Colonic mucosa (tissue), 4 donors: Measurements from ENCODE around the gene FIGLA. TPM values are rescaled to one million over a fixed set of nuclear protein-coding genes. Genes with fewer than 3 reads are reported as not detected.

Source experiments
- DNase-seq: peaks from one replicate; pipeline ENCODE4 v3.0.0-alpha.2; 2020
- H3K27ac ChIP-seq: fragments of 200-600 bp; one replicate; pipeline ENCODE4 v1.8.0; 2021
- H3K27me3 ChIP-seq: fragments of 200-600 bp; one replicate; pipeline ENCODE4 v1.8.0; 2021
- H3K36me3 ChIP-seq: fragments of 200-600 bp; one replicate; pipeline ENCODE4 v1.8.0; 2021
- H3K4me1 ChIP-seq: fragments of 200-600 bp; one replicate; pipeline ENCODE4 v1.8.0; 2021; ENCODE audit warnings: mild to moderate bottlenecking
- H3K4me3 ChIP-seq: fragments of 200-600 bp; one replicate; pipeline ENCODE4 v1.8.0; 2021
- H3K9ac ChIP-seq, 2 donors: one replicate each; pipeline ENCODE4 v1.7.0; 2013; ENCODE audit warnings: control low read depth in 2 of 2, low read depth in 2 of 2, low read length in 2 of 2
- H3K9me3 ChIP-seq: fragments of 200-600 bp; one replicate; pipeline ENCODE4 v1.8.0; 2021
- CTCF ChIP-seq: fragments of 200-600 bp; IDR thresholded peaks from one replicate; pipeline ENCODE4 v1.8.0; 2022; ENCODE audit warnings: antibody characterized with exemption, mild to moderate bottlenecking
- intact Hi-C: fragments of 100-400 bp; cut with DNase I; formaldehyde crosslinking; loops from one replicate; pipeline ENCODE4 v1.14.1; 2022
- total RNA-seq, 2 donors: library from RNA; stranded (reverse); fragmentation: NEBNext Ultra II Directional in 1 of 2; extraction: Animal tissue kit (Norgen Biotek cat#: 25700) in 1 of 2; gene quantifications; one replicate each; pipeline ENCODE4 v1.2.1, GENCODE V29; 2021
- donor health status: healthy.
- donor health status: DM: no; HTN: no; CAD: no.
- donor health status: DM: no; HTN: no; CAD: no.

The FIGLA gene
- total RNA-seq, 2 donors from 2014 or later: not detected

- peaks cover 5% of the 10 kb centered on the region for H3K4me1 ChIP-seq
- H3K36me3 ChIP-seq: no peaks in the 10 kb centered on the region
- intact Hi-C loops: no loop called here
- H3K27me3 ChIP-seq: peaks cover 41% of the 10 kb centered on the region
- H3K9ac ChIP-seq: no peak overlapping the region
- no peak overlapping the region for H3K4me3 ChIP-seq
- no peaks in the 10 kb centered on the region for H3K9me3 ChIP-seq
- H3K27ac ChIP-seq: no peak overlapping the region
- TF ChIP-seq CTCF: no peak
- no peak for DNase-seq
Observed at GRCh38 chr2:70771446-70771845, 19.0 kb downstream of the FIGLA start.

GRCh38 chr2:70769450-70769849, 21.0 kb downstream of the FIGLA start:
- intact Hi-C loops: no loop called here
- TF ChIP-seq CTCF: no peak
- H3K27me3 ChIP-seq: peaks cover 52% of the 10 kb centered on the region
- H3K36me3 ChIP-seq: no peaks in the 10 kb centered on the region
- no peak overlapping the region for H3K27ac ChIP-seq
- DNase-seq: no peak
- H3K9ac ChIP-seq: no peak overlapping the region
- H3K4me1 ChIP-seq: peaks cover 5% of the 10 kb centered on the region
- no peak overlapping the region for H3K4me3 ChIP-seq
- H3K9me3 ChIP-seq: no peaks in the 10 kb centered on the region

GRCh38 chr2:70768590-70769085, 21.8 kb downstream of the FIGLA start:
- H3K27ac ChIP-seq: no peak overlapping the region
- no peak for DNase-seq
- H3K9me3 ChIP-seq: no peaks in the 10 kb centered on the region
- peaks cover 5% of the 10 kb centered on the region for H3K4me1 ChIP-seq
- intact Hi-C loops: no loop called here
- no peak overlapping the region for H3K9ac ChIP-seq
- peaks cover 52% of the 10 kb centered on the region for H3K27me3 ChIP-seq
- no peak overlapping the region for H3K4me3 ChIP-seq
- H3K36me3 ChIP-seq: no peaks in the 10 kb centered on the region
- no peak for TF ChIP-seq CTCF

- intact Hi-C loops: no loop called here
- no peaks in the 10 kb centered on the region for H3K36me3 ChIP-seq
- peaks cover 5% of the 10 kb centered on the region for H3K4me1 ChIP-seq
- no peak within 1 kb of the TSS for H3K9ac ChIP-seq
- no peaks in the 10 kb centered on the region for H3K9me3 ChIP-seq
- no peak within 1 kb of the TSS for H3K27ac ChIP-seq
- peak within 1 kb of the TSS; percentile 24 for H3K4me3 ChIP-seq
- TF ChIP-seq CTCF: no peak
- no peak for DNase-seq
- peaks cover 52% of the 10 kb centered on the region for H3K27me3 ChIP-seq
Observed at GRCh38 chr2:70767699-70768589, 22.5 kb downstream of the FIGLA start, which contains the start of gene ADD2. Gene ADD2, minus strand, starts transcription at chr2:70768200. Its CDS starts 61,792 bp downstream, at chr2:70706408.

GRCh38 chr2:70767079-70767698, 23.3 kb downstream of the FIGLA start:
- Histone ChIP-seq H3K4me3 (peak overlapping the region; percentile 24), H3K36me3 (no peaks in the 10 kb centered on the region), H3K9ac (no peak overlapping the region), H3K27ac (no peak overlapping the region), H3K27me3 (peaks cover 52% of the 10 kb centered on the region), H3K9me3 (no peaks in the 10 kb centered on the region), H3K4me1 (peaks cover 5% of the 10 kb centered on the region)
- no peak for DNase-seq
- intact Hi-C loops: no loop called here
- TF ChIP-seq CTCF: no peak
